Mononuclear cell (primary cell): ENCODE results near the gene IGFLR1. TPM values are rescaled to one million over a fixed set of nuclear protein-coding genes. Genes with fewer than 3 reads are reported as not detected.
A peak's percentile ranks its signal among the peaks of the same experiment; 100 is the strongest.

Experiments used
- H3K27me3 ChIP-seq: 2 replicates; pipeline ENCODE4 v1.6.0; 2011; ENCODE audit warnings: low read length, control low read depth; ENCODE audit not compliant: insufficient read depth
- H3K4me1 ChIP-seq: 2 replicates; pipeline ENCODE4 v1.5.1; 2011; ENCODE audit warnings: mild to moderate bottlenecking, low read length, control low read depth; ENCODE audit not compliant: insufficient read depth
- H3K4me3 ChIP-seq: 2 replicates; pipeline ENCODE4 v1.5.1; 2011; ENCODE audit warnings: mild to moderate bottlenecking, low read length, moderate library complexity
- H3K9me3 ChIP-seq: 2 replicates; pipeline ENCODE4 v1.5.1; 2011; ENCODE audit warnings: low read depth, mild to moderate bottlenecking, control low read depth, low read length
- total RNA-seq: library from RNA; depleted of rRNA; stranded (reverse); fragments of >200 nt; gene quantifications from one replicate; pipeline ENCODE4 v1.2.3, GENCODE V29; 2012

IGFLR1 gene, protein sequence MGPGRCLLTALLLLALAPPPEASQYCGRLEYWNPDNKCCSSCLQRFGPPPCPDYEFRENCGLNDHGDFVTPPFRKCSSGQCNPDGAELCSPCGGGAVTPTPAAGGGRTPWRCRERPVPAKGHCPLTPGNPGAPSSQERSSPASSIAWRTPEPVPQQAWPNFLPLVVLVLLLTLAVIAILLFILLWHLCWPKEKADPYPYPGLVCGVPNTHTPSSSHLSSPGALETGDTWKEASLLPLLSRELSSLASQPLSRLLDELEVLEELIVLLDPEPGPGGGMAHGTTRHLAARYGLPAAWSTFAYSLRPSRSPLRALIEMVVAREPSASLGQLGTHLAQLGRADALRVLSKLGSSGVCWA
- 8.7 TPM for total RNA-seq

- Histone ChIP-seq H3K4me1 (peaks cover 67% of the 10 kb centered on the region), H3K4me3 (peak within 1 kb of the TSS; percentile 70), H3K27me3 (no peaks in the 10 kb centered on the region), H3K9me3 (no peaks in the 10 kb centered on the region)
Observed at GRCh38 chr19:35742121-35742724, at the start of gene IGFLR1. TSS of gene IGFLR1 (minus strand) at chr19:35742452. CDS start at chr19:35741180, 1,272 bp downstream.

DNA sequence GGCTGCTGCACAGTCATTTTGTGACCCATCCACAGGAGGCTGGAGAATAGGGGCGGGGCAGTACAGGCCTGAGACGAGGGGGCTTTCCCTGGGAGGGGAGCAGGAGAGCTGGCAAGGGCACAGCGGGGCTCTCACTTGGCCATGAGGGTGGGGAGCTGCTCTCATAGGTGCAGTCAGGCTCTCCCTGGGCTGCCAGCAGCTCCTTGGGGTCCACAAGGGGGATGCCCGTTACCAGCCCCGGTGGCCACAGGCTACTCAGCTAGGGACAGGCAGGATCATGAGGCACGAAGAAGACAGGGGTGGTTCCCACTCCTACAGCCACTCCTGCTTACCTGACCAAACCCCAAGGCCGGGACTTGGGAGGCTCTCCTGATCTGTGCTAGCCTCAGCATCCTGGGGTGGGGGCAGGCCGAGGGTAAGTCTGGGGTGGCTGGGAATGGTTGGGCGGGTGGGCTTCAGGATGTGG, 49.6 kb upstream of the IGFLR1 start:
- no peaks in the 10 kb centered on the region for H3K9me3 ChIP-seq
- peaks cover 5% of the 10 kb centered on the region for H3K27me3 ChIP-seq
- no peak overlapping the region for H3K4me3 ChIP-seq
- no peaks in the 10 kb centered on the region for H3K4me1 ChIP-seq

GRCh38 chr19:35790981-35791813, 48.9 kb upstream of the IGFLR1 start:
- H3K9me3 ChIP-seq, result no peaks in the 10 kb centered on the region
- H3K4me1 ChIP-seq, result no peaks in the 10 kb centered on the region
- no peaks in the 10 kb centered on the region for H3K27me3 ChIP-seq
- no peak overlapping the region for H3K4me3 ChIP-seq

DNA sequence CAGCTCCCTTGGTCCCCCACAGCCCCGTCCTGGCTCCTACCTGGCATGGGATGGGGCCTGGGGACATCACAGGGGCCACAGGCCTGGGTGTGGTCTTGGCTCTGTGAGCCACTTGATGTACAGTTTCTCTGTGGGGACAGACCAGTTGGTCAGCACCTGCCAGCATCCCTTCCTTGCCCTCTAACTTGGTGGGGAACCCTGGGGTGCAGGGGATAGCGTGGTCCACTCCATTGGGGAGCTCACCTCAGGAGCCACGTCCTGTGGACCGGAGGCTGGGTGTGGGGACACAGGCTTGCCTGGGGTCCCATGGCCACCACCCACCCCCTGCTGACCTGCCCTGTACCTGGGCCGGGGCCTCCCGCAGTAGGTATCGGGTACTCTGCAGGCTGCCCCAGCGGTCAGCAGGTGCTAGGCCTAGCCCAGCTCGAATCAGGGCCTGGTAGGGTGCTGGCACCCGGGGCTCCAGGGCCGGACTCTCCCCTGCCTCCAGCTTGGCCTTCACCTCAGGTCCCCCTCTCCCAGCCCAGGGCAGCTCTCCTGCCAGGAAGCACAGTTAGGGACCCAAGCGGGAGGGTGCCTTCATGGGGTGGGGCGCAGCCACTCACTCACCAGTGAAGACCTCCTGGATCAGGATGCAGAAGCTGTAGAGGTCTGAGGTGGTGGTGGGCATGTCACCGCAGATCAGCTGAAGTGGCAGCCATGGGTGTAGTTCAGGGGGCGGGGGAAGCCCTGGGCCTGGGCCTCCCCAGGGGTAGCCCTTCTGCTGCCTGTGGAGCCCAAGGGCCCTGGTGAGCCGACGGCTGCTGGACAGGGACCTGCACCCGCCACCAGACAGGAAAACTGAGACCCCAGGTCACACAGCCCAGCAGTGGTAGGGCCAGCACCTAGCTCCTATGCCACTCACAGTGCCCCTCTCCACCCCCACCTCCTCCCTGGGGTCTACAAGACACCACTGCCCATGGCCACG, 48.0 kb upstream of the IGFLR1 start:
- H3K27me3 ChIP-seq, result no peaks in the 10 kb centered on the region
- no peak overlapping the region for H3K4me3 ChIP-seq
- no peaks in the 10 kb centered on the region for H3K4me1 ChIP-seq
- H3K9me3 ChIP-seq, result no peaks in the 10 kb centered on the region

DNA sequence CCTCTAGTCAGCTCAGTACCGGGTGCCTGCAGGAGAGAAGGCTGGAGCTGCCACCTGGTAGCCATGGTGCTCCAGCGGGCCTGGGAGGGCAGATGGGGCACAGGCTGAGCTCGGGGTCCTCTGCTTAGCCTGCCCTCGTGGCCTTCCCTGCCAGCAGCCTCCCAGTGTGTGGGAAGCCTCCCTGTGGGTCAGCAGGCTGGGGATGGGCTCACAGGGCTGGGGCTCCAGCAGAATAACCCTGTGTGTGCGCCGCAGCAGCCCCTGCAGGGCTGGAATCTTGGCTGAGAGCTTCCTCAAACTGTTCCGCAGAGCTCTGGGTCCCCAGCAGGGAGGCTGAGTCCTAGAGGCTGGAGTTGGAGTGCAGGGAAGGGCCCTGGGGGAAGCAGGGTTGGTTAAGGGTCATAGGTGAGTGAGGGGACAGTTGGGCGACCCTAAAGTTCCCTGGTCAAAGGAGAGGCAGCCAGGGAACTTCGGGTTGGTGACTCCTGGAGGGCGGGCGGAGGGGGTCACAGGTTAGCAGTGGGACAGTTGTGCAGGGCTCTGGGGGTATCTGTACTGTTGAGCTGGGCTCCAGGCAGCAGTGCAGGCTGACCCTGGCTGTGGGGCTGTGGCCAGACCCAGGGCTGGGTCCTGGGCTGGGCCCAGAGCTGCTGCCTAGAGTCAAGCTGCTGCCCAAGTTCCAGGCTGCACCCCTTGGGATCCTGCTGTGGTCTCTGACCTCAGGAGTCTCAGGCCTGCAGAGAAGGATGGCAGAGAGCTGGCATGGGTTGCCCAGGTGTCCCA, 47.1 kb upstream of the IGFLR1 start:
- Histone ChIP-seq H3K9me3 (no peaks in the 10 kb centered on the region), H3K4me1 (no peaks in the 10 kb centered on the region), H3K27me3 (no peaks in the 10 kb centered on the region), H3K4me3 (no peak overlapping the region)

GRCh38 chr19:35788205-35788960, 46.1 kb upstream of the IGFLR1 start:
- Histone ChIP-seq H3K4me1 (no peaks in the 10 kb centered on the region), H3K4me3 (no peak overlapping the region), H3K27me3 (no peaks in the 10 kb centered on the region), H3K9me3 (no peaks in the 10 kb centered on the region)

DNA sequence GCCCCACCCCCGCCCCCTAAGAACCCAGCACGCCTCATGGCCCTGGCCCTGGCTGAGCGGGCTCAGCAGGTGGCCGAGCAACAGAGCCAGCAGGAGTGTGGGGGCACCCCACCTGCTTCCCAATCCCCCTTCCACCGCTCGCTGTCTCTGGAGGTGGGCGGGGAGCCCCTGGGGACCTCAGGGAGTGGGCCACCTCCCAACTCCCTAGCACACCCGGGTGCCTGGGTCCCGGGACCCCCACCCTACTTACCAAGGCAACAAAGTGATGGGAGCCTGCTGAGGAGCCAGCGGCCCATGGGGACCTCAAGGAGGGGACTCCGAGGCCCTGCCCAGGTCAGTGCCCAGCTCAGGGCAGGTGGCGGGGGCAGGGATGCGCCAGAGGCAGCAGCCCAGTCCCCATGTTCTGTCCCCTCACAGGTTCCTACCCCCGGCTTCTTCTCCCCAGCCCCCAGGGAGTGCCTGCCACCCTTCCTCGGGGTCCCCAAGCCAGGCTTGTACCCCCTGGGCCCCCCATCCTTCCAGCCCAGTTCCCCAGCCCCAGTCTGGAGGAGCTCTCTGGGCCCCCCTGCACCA, 45.1 kb upstream of the IGFLR1 start:
- Histone ChIP-seq H3K4me1 (no peaks in the 10 kb centered on the region), H3K27me3 (no peaks in the 10 kb centered on the region), H3K9me3 (no peaks in the 10 kb centered on the region), H3K4me3 (no peak overlapping the region)

DNA sequence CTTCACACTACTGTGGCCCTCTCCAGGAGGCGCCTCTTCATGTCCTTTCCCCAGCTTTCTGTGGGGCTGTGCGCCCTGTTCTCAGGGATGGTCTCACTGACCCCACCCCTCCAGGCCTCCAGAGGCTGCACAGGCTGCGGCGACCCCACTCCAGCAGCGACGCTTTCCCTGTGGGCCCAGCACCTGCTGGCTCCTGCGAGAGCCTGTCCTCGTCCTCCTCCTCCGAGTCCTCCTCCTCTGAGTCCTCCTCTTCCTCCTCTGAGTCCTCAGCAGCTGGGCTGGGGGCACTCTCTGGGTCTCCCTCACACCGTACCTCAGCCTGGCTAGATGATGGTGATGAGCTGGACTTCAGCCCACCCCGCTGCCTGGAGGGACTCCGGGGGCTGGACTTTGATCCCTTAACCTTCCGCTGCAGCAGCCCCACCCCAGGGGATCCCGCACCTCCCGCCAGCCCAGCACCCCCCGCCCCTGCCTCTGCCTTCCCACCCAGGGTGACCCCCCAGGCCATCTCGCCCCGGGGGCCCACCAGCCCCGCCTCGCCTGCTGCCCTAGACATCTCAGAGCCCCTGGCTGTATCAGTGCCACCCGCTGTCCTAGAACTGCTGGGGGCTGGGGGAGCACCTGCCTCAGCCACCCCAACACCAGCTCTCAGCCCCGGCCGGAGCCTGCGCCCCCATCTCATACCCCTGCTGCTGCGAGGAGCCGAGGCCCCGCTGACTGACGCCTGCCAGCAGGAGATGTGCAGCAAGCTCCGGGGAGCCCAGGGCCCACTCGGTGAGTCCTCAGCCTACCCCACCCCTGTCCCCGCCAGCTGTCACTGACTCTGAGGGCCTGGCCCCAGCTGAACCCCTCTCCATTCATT, 44.3 kb upstream of the IGFLR1 start:
- Histone ChIP-seq H3K9me3 (no peaks in the 10 kb centered on the region), H3K27me3 (no peaks in the 10 kb centered on the region), H3K4me3 (no peak overlapping the region), H3K4me1 (no peaks in the 10 kb centered on the region)

DNA sequence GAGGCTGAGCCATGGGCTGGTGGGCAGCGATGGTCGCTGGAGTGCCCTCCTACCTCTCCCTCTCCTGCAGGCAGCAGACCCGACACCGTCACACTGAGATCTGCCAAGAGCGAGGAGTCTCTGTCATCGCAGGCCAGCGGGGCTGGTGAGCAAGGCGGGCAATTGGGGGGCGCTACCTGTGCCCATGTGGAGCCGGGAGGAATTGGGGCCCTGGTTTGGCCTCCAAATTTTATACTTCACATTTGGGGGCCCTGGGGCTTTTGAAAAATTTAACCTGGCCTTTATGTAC, 43.0 kb upstream of the IGFLR1 start:
- Histone ChIP-seq H3K4me3 (no peak overlapping the region), H3K9me3 (no peaks in the 10 kb centered on the region), H3K4me1 (no peaks in the 10 kb centered on the region), H3K27me3 (no peaks in the 10 kb centered on the region)

- H3K9me3 ChIP-seq, result no peaks in the 10 kb centered on the region
- H3K4me3 ChIP-seq, result no peak overlapping the region
- H3K27me3 ChIP-seq, result no peaks in the 10 kb centered on the region
- H3K4me1 ChIP-seq, result no peaks in the 10 kb centered on the region
Observed at GRCh38 chr19:35784503-35785338, 42.5 kb upstream of the IGFLR1 start.

DNA sequence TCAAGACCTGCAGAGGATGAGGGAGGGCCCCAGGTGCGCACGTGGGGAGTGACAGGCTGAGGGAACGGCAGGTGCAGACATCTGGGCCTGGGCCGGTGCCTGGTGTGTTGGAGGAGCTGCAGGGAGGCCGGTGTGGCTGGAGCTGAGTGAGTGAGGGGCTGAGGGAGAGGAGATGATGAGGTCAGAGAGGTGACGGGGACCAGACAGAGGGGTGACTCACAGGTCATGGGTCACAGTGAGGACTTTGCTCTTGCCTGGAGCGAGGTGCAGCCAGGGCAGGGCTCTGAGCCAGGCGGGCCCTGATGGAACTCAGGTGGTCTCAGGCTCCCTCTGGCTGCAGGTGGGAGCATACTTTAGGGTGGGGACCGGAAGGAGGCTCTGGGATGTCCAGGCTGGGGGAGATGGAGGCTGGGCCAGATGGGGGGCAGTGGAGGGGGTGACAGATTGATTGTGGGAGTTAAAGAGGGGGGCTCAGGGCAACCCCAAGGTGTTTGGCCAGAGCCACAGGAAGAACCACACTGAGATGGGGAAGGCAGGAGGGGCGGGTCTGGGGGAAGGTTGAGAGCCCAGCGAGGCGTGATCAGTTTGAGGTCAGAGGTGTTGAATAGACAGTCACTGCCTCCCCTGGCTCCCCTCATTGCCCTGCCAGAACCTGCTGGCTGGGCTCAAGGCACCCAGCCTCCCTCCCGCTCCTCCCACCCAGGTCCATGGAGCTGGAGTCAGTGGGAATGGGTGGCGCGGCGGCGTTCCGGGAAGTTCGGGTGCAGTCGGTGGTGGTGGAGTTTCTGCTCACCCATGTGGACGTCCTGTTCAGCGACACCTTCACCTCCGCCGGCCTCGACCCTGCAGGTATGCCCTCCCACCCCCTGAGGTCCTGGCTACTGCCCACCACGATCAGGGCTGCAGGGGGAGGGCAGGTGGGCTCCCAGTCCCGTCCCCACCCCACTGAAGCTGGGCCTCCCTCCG, 41.5 kb upstream of the IGFLR1 start:
- no peaks in the 10 kb centered on the region for H3K4me1 ChIP-seq
- H3K4me3 ChIP-seq, result no peak overlapping the region
- no peaks in the 10 kb centered on the region for H3K9me3 ChIP-seq
- no peaks in the 10 kb centered on the region for H3K27me3 ChIP-seq
